CD4-positive, alpha-beta T cell treated with Interleukin-12 subunit alpha and Interleukin-12 subunit beta, for 1 hour (primary cell): ENCODE results near the gene STK32A.

Source experiments
- DNase-seq: peaks from one replicate; pipeline ENCODE4 v3.0.0-alpha.2; 2020

Gene STK32A

GRCh38 chr5:147427521-147428401 lies 192.9 kb downstream of the STK32A start:
- DNase-seq, result no peak

- no peak for DNase-seq
Observed at GRCh38 chr5:147430628-147431027, 195.8 kb downstream of the STK32A start.

- DNase-seq, result no peak
Observed at GRCh38 chr5:147431586-147431985, 196.8 kb downstream of the STK32A start.

GRCh38 chr5:147432323-147432722 lies 197.5 kb downstream of the STK32A start:
- no peak for DNase-seq

- DNase-seq, result no peak
Observed at GRCh38 chr5:147434049-147434448, 199.2 kb downstream of the STK32A start.

- DNase-seq, result no peak
Observed at GRCh38 chr5:147436596-147436995, 201.8 kb downstream of the STK32A start.

- no peak for DNase-seq
Observed at GRCh38 chr5:147437161-147437596, 202.4 kb downstream of the STK32A start.
